Caco-2 (cell line): ENCODE results near the gene ARMCX2. TPM values are rescaled to one million over a fixed set of nuclear protein-coding genes. Genes with fewer than 3 reads are reported as not detected.
"Not testable (repeated sequence)": the region's sequence is repeated elsewhere in the genome, so short reads cannot be mapped to it uniquely, and the experiment has no call there.

Source experiments
- BruUV-seq: library from RNA; stranded (reverse); fragments of 400-500 nt; replicated peaks from 2 replicates; lab custom pipeline; 2021; lab: Mats Ljungman, UMichigan
- CTCF ChIA-PET: fragments of 300-600 bp; sonication (Branson Sonifier 250); formaldehyde crosslinking; loops from one replicate; lab custom pipeline; 2022; ENCODE audit warnings: antibody characterized with exemption; lab: Charles Lee
- POLR2A ChIA-PET: fragments of 300-600 bp; sonication (Branson Sonifier 250); formaldehyde crosslinking; loops from one replicate; lab custom pipeline; 2022; ENCODE audit warnings: antibody characterized with exemption; lab: Charles Lee
- DNase-seq, 2 experiments: peaks; one replicate each; pipeline versions ENCODE4 v3.0.0 to v3.0.0-alpha.2; 2020 to 2022
- H3K27me3 ChIP-seq: replicated peaks from 2 replicates; pipeline ENCODE4 v1.6.0; 2011; ENCODE audit warnings: low read length; ENCODE audit not compliant: control insufficient read depth, insufficient read depth
- H3K36me3 ChIP-seq: 2 replicates; pipeline ENCODE4 v1.5.1; 2011; ENCODE audit warnings: low read length; ENCODE audit not compliant: control insufficient read depth, insufficient read depth
- H3K4me1 ChIP-seq: fragments of 250-450 bp; sonication (Bioruptor Pico); 2 replicates; pipeline ENCODE4 v1.5.1; 2020; ENCODE audit warnings: mild to moderate bottlenecking
- H3K4me3 ChIP-seq: 2 replicates; pipeline ENCODE4 v1.5.1; 2011; ENCODE audit warnings: low read depth, mild to moderate bottlenecking, control low read depth, low read length
- H3K9me3 ChIP-seq: fragments of 250-450 bp; sonication (Bioruptor Pico); 2 replicates; pipeline ENCODE4 v1.5.1; 2020; ENCODE audit warnings: mild to moderate bottlenecking, moderate library complexity
- H3K27ac Mint-ChIP-seq: one replicate; pipeline ENCODE4 v1.8.0; 2022; ENCODE audit warnings: mixed read lengths; ENCODE audit not compliant: unreplicated experiment
- H3K27me3 Mint-ChIP-seq: one replicate; pipeline ENCODE4 v1.8.0; 2022; ENCODE audit warnings: mixed read lengths; ENCODE audit not compliant: insufficient read depth, unreplicated experiment
- H3K36me3 Mint-ChIP-seq: one replicate; pipeline ENCODE4 v1.8.0; 2022; ENCODE audit warnings: mild to moderate bottlenecking, mixed read lengths; ENCODE audit not compliant: insufficient read depth, unreplicated experiment
- H3K4me1 Mint-ChIP-seq: one replicate; pipeline ENCODE4 v1.8.0; 2022; ENCODE audit warnings: low read depth, mixed read lengths; ENCODE audit not compliant: unreplicated experiment
- H3K4me3 Mint-ChIP-seq: one replicate; pipeline ENCODE4 v1.8.0; 2022; ENCODE audit warnings: mild to moderate bottlenecking, moderate library complexity, mixed read lengths; ENCODE audit not compliant: unreplicated experiment
- H3K9me3 Mint-ChIP-seq: one replicate; pipeline ENCODE4 v1.8.0; 2022; ENCODE audit warnings: mixed read lengths; ENCODE audit not compliant: unreplicated experiment
- CTCF ChIP-seq, 2 experiments: fragments of 200-600 bp in 1 of 2; IDR thresholded peaks; 1 replicate in 1 of 2; 2 replicates in 1 of 2; pipeline versions ENCODE4 v1.5.1 to v1.8.0; 2011 to 2022; ENCODE audit warnings: antibody characterized with exemption in 1 of 2, control low read depth in 1 of 2, inconsistent platforms in 1 of 2, low read depth in 1 of 2, low read length in 1 of 2, mild to moderate bottlenecking in 1 of 2, moderate library complexity in 1 of 2; ENCODE audit not compliant: insufficient read depth in 1 of 2, severe bottlenecking in 1 of 2, unreplicated experiment in 1 of 2
- intact Hi-C: fragments of 100-400 bp; cut with micrococcal nuclease; formaldehyde crosslinking; loops from one replicate; pipeline ENCODE4 v1.10.0; 2022; ENCODE audit not compliant: unreplicated experiment
- total RNA-seq: library from RNA; stranded (reverse); gene quantifications from 2 replicates; pipeline ENCODE4 v1.2.3, GENCODE V29; 2022

The ARMCX2 gene
- total RNA-seq, 1 experiment from 2014 or later = not detected

GRCh38 chrX:101657495-101657894 is 2.2 kb downstream of the ARMCX2 start:
- H3K9me3 Mint-ChIP-seq = no peaks in the 10 kb centered on the region

GRCh38 chrX:101656817-101657216 is 2.8 kb downstream of the ARMCX2 start:
- Histone ChIP-seq H3K9me3 (no peaks in the 10 kb centered on the region), H3K4me1 (no peaks in the 10 kb centered on the region), H3K36me3 (no peaks in the 10 kb centered on the region), H3K4me3 (no peak overlapping the region), H3K27me3 (no peaks in the 10 kb centered on the region)
- H3K27ac Mint-ChIP-seq = no peak overlapping the region
- BruUV-seq = no TSS peak
- no peak overlapping the region for H3K4me3 Mint-ChIP-seq
- H3K4me1 Mint-ChIP-seq = no peaks in the 10 kb centered on the region
- no peaks in the 10 kb centered on the region for H3K36me3 Mint-ChIP-seq
- ChIA-PET CTCF (no interaction called here), POLR2A (no interaction called here)
- H3K27me3 Mint-ChIP-seq = no peaks in the 10 kb centered on the region
- intact Hi-C loops = no loop called here
- no peak for DNase-seq
- H3K9me3 Mint-ChIP-seq = no peaks in the 10 kb centered on the region
- no peak for TF ChIP-seq CTCF (IDR thresholded peaks at IDR 0.05; ENCODE audit: insufficient read depth in 1 of 2, low read depth in 1 of 2, low read length in 1 of 2, severe bottlenecking in 1 of 2, unreplicated experiment in 1 of 2)

More at GRCh38 chrX:101657495-101657894, 2.2 kb downstream of the ARMCX2 start:
- Histone ChIP-seq H3K36me3 (no peaks in the 10 kb centered on the region), H3K27me3 (no peaks in the 10 kb centered on the region), H3K9me3 (no peaks in the 10 kb centered on the region), H3K4me1 (no peaks in the 10 kb centered on the region), H3K4me3 (no peak overlapping the region)
- BruUV-seq = no TSS peak
- ChIA-PET CTCF (no interaction called here), POLR2A (no interaction called here)
- Mint-ChIP-seq H3K4me3 (no peak overlapping the region), H3K27ac (no peak overlapping the region), H3K36me3 (no peaks in the 10 kb centered on the region), H3K4me1 (no peaks in the 10 kb centered on the region), H3K27me3 (peaks cover 4% of the 10 kb centered on the region)
- no peak for DNase-seq
- no peak for TF ChIP-seq CTCF (IDR thresholded peaks at IDR 0.05; ENCODE audit: insufficient read depth in 1 of 2, low read depth in 1 of 2, low read length in 1 of 2, severe bottlenecking in 1 of 2, unreplicated experiment in 1 of 2)
- intact Hi-C loops = no loop called here

- POLR2A ChIA-PET = no interaction called here
- Mint-ChIP-seq H3K27ac (no peak overlapping the region), H3K4me3 (no peak overlapping the region), H3K36me3 (no peaks in the 10 kb centered on the region), H3K9me3 (no peaks in the 10 kb centered on the region), H3K4me1 (no peaks in the 10 kb centered on the region), H3K27me3 (no peaks in the 10 kb centered on the region)
- no TSS peak for BruUV-seq
- H3K4me3 ChIP-seq = no peak overlapping the region
- no peaks in the 10 kb centered on the region for H3K36me3 ChIP-seq
- DNase-seq = no peak
- intact Hi-C loops = no loop called here
- no peaks in the 10 kb centered on the region for H3K4me1 ChIP-seq
- TF ChIP-seq CTCF (IDR thresholded peaks at IDR 0.05; ENCODE audit: insufficient read depth in 1 of 2, low read depth in 1 of 2, low read length in 1 of 2, severe bottlenecking in 1 of 2, unreplicated experiment in 1 of 2) = no peak
- no peaks in the 10 kb centered on the region for H3K27me3 ChIP-seq
- no peaks in the 10 kb centered on the region for H3K9me3 ChIP-seq
- CTCF ChIA-PET = no interaction called here
Observed at GRCh38 chrX:101655534-101655933, 4.1 kb downstream of the ARMCX2 start.

GRCh38 chrX:101647716-101648115 is 11.9 kb downstream of the ARMCX2 start:
- H3K27me3 ChIP-seq, H3K36me3 ChIP-seq, H3K36me3 Mint-ChIP-seq, H3K9me3 Mint-ChIP-seq, H3K27me3 Mint-ChIP-seq, H3K4me3 ChIP-seq, H3K4me3 Mint-ChIP-seq, H3K4me1 Mint-ChIP-seq, POLR2A ChIA-PET, CTCF ChIA-PET, H3K27ac Mint-ChIP-seq, BruUV-seq, DNase-seq, intact Hi-C loops, H3K9me3 ChIP-seq, H3K4me1 ChIP-seq: not testable (repeated sequence)
